Measurements from ENCODE around the gene CCNI. TPM values are rescaled to one million over a fixed set of nuclear protein-coding genes. Genes with fewer than 3 reads are reported as not detected.

Gene CCNI
- total RNA-seq, 1 experiment from 2014 or later = 208 TPM

- H3K4me1 ChIP-seq (ENCODE audit: control insufficient read depth in 1 of 2, insufficient read depth in 2 of 2, low read length in 2 of 2) = no peaks in the 10 kb centered on the region
- H4K20me1 ChIP-seq (ENCODE audit: insufficient read depth) = no peaks in the 10 kb centered on the region
- CTCF ChIA-PET = interaction anchor here (1.8 kb wide), 1 partner anchor 12 kb away, joined by 4 read pairs; no protein-coding TSS in a partner anchor
- H3K4me2 ChIP-seq (ENCODE audit: low read length) = no peak overlapping the region
- RAD21 ChIA-PET (ENCODE audit: low non-redundant PET in 1 of 2, low total read pairs in 2 of 2, uncharacterized antibody in 2 of 2, unreplicated experiment in 2 of 2) = no interaction called here
- DNase-seq (ENCODE audit: low read depth, low spot score) (no peak), ATAC-seq (no peak)
- TF ChIP-seq ATF3 (IDR thresholded peaks at IDR 0.05) (no peak), JUND (IDR thresholded peaks at IDR 0.05) (no peak), REST (IDR thresholded peaks at IDR 0.05; ENCODE audit: low read depth) (no peak), POLR2A (IDR thresholded peaks at IDR 0.05; ENCODE audit: borderline replicate concordance, extremely low read depth, insufficient read depth, insufficient read length) (no peak), SIN3A (IDR thresholded peaks at IDR 0.05; ENCODE audit: low read depth) (no peak), POLR2AphosphoS5 (IDR thresholded peaks at IDR 0.05; ENCODE audit: low read depth, low read length) (no peak), EGR1 (IDR thresholded peaks at IDR 0.05; ENCODE audit: low read depth) (no peak)
- H3K27ac ChIP-seq (ENCODE audit: low read depth, low read length) = no peak overlapping the region
- BruUV-seq (replicated peaks) = no TSS peak
- H3K9me2 ChIP-seq (ENCODE audit: insufficient read depth) = no peaks in the 10 kb centered on the region
- H3K27me3 ChIP-seq (ENCODE audit: insufficient read depth, low read length) = no peaks in the 10 kb centered on the region
- no peaks in the 10 kb centered on the region for H3K9me3 ChIP-seq (ENCODE audit: control insufficient read depth in 1 of 2, insufficient read depth in 1 of 2, low read depth in 1 of 2, low read length in 2 of 2)
- H3K79me2 ChIP-seq (ENCODE audit: insufficient read depth, low read length) = no peaks in the 10 kb centered on the region
- no peak overlapping the region for H3K9ac ChIP-seq (ENCODE audit: low read length)
- intact Hi-C loops (cut with micrococcal nuclease) = loop anchor here (5.0 kb wide), 1 partner anchor 608 kb away; no protein-coding TSS in a partner anchor
- POLR2A ChIA-PET = no interaction called here
- no peak overlapping the region for H3K4me3 ChIP-seq (replicated peaks in 1 of 2; ENCODE audit: low read depth in 1 of 2, low read length in 2 of 2)
- no peak overlapping the region for H2AFZ ChIP-seq (ENCODE audit: low read depth, low read length, poor library complexity, severe bottlenecking)
- H3K36me3 ChIP-seq (ENCODE audit: control insufficient read depth in 1 of 2, insufficient read depth in 2 of 2, low read length in 2 of 2) = peaks cover 0 to 9% of the 10 kb centered on the region in 2 experiments; a peak in 2 of 4 replicates
These were observed 35.5 kb downstream of the CCNI start for GRCh38 chr4:77040270-77040669.
